Measurements from ENCODE around the gene FAM174C. TPM values are rescaled to one million over a fixed set of nuclear protein-coding genes. Genes with fewer than 3 reads are reported as not detected.

Gene FAM174C
- total and polyA plus RNA-seq, 12 donors = 8.2 to 70.2 (median 13.4) TPM

DNA sequence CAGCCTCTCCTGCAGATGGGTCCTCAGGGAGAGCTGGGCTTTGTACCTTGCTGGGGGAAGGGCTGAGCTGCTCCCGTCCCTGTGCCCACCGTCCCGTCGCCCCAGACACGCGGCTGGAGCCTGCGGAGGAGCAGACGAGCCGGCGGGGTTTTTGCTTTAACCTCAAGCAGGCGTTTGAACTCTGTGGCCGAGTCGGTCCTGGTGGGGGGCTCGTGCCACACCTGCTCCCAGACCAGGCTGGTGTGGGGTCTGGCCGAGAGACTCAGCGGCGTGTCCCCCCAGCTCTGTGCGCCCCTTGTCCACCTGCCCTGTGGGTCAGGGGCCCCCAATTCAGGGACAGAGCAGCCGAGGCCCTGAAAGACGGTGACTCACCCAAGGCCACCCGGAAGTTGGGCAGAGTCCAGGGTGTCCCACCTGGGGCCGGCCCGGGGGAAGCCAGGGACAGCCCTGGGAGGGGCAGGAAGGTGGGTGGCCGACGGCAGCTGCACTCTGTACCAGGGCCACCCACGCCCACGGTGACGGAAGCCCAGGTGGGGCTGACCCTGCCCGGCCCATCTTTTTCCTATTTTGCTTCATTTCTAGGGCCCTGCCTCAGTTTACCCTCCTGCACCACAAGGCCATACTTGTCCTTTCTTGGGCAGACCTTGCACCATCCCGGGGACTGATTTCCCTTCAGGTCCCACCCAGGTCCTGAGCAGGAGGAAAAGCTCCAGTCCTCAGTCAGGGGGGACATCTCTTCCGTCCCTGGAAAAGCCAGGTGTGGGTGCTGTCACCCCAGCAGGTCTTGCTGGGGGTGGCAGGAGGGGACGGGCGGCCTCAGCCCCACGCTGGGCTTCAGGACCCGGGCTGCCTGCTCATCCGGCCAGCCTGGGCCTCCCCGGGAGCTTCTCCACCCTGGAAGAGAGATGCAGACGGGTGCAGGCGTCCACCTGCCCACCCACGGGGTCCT, 15.6 kb downstream of the FAM174C start:
- no peak for DNase-seq
- Histone ChIP-seq H3K9me3 (no peaks in the 10 kb centered on the region), H3K27me3 (peaks cover 21 to 95% (median 89%) of the 10 kb centered on the region in 7 donors), H3K4me3 (no peak overlapping the region), H3K4me1 (peaks cover 0 to 20% (median 8%) of the 10 kb centered on the region in 9 donors), H3K27ac (no peak overlapping the region), H3K36me3 (no peaks in the 10 kb centered on the region)
- 76 to 78% methylated on average over 38 to 40 of the region's 40 CpGs for WGBS, 2 donors
- intact Hi-C loops (cut with DNase I) = no loop called here
- TF ChIP-seq, protein P1, sequence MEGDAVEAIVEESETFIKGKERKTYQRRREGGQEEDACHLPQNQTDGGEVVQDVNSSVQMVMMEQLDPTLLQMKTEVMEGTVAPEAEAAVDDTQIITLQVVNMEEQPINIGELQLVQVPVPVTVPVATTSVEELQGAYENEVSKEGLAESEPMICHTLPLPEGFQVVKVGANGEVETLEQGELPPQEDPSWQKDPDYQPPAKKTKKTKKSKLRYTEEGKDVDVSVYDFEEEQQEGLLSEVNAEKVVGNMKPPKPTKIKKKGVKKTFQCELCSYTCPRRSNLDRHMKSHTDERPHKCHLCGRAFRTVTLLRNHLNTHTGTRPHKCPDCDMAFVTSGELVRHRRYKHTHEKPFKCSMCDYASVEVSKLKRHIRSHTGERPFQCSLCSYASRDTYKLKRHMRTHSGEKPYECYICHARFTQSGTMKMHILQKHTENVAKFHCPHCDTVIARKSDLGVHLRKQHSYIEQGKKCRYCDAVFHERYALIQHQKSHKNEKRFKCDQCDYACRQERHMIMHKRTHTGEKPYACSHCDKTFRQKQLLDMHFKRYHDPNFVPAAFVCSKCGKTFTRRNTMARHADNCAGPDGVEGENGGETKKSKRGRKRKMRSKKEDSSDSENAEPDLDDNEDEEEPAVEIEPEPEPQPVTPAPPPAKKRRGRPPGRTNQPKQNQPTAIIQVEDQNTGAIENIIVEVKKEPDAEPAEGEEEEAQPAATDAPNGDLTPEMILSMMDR (IDR thresholded peaks at IDR 0.05) = no peak
- ATAC-seq = no peak

DNA sequence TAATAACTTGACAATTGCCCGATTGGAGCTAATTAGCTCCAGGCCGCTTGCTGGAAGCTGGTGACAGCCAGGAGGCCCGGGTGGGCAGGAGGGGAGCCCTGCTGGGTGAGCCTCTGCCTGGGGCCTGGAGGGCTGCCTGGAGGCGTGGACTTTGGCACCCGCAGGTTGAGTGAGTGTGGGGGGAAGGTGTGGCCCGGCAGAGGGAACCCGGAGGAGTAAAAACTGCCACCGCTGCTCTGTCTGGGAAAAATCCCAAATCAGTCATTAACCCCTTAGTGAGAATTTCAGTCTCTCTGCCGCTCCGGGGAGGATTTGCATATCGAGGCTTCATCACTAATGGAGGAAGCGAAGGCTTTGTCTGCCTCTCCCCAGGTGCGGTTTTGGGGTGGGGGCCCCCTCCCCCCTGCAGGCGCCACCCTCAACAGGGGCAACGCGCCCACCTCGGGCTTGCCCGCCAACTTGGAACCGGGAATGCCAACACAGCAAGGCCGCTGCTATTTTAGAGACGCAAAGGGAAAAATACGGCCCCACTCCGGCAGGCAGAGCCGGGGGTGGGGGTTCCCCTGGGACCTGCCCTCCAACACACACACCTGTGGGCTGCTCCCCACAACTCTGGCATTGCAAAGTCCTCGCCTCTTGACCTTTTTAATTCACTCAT, 16.6 kb downstream of the FAM174C start:
- Histone ChIP-seq H3K4me3 (no peak overlapping the region), H3K4me1 (peaks cover 0 to 14% (median 4%) of the 10 kb centered on the region in 9 donors), H3K9me3 (no peaks in the 10 kb centered on the region), H3K36me3 (no peaks in the 10 kb centered on the region), H3K27ac (no peak overlapping the region), H3K27me3 (peaks cover 20 to 89% (median 85%) of the 10 kb centered on the region in 7 donors)
- TF ChIP-seq, protein P1 (IDR thresholded peaks at IDR 0.05) = no peak
- DNase-seq = no peak
- intact Hi-C loops (cut with DNase I) = no loop called here
- no peak for ATAC-seq
- 70 to 74% methylated on average over 25 of the region's 25 CpGs for WGBS, 2 donors

DNA sequence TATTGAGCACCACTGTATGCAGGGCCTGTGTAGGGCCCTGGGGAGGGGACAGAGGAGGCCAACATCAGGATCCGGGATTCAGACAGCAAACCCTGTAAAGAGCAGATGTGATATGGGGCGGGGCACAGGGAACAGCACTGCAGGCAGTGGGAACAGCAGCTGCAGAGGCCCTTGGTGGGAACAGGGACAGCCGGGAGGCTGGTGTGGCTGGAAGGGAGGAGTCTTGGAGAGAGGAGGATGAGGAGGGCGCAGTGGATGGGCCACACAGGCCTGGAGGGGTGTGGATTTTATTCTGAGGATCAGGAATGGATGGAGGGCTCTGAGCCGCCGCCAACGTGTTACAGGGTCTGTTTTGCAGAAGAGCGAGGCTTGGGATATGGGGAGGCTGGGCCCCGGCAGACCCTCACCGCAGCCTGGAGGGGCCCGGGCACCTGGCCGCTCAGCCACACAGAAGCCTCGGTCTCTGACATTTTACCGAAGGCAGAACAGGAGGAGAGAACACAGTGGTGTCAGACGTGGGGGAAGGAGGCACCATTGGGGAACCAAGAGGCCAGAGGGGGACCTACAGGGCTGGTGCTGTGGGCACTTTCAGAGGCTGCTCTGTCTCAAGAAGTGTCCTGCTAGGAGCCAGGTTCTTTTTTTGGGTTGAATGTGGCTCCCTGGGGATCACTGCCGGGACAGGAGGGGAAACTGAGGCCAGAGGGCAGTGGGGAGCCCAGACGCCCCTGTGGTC, 17.3 kb downstream of the FAM174C start:
- no peaks in the 10 kb centered on the region for H3K9me3 ChIP-seq
- TF ChIP-seq, protein P1 (IDR thresholded peaks at IDR 0.05) = no peak
- no peaks in the 10 kb centered on the region for H3K36me3 ChIP-seq
- no peak for DNase-seq
- H3K4me3 ChIP-seq = no peak overlapping the region
- peaks cover 0 to 8% (median 4%) of the 10 kb centered on the region in 9 donors for H3K4me1 ChIP-seq
- peaks cover 14 to 82% (median 78%) of the 10 kb centered on the region in 7 donors for H3K27me3 ChIP-seq
- no peak overlapping the region for H3K27ac ChIP-seq
- intact Hi-C loops (cut with DNase I) = no loop called here
- WGBS, 2 donors = 84 to 90% methylated on average over 17 of the region's 17 CpGs
- ATAC-seq = no peak
